ENCODE measurements around the gene SLC51A.
"Not testable (repeated sequence)": the region's sequence is repeated elsewhere in the genome, so short reads cannot be mapped to it uniquely, and the experiment has no call there.

The SLC51A gene

DNA sequence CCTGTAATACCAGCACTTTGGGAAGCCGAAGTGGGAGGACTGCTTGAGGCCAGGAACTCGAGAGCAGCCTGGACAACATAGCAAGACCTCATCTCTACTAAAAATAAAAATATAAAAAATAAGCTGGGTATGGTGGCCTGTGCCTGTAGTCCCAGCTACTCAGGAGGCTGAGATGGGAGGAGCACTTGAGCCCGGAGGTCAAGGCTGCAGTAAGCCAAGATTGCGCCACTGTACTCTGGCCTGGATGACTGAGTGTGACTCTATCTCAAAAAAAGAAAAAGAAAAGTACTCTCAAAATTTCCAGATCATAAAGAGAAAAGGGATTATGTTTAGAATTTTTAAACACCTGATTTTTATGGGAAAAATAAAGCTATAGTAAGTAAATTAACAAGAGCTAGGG, 24.1 kb downstream of the SLC51A start:
- no peak for DNase-seq (ENCODE audit: low spot score)

DNA sequence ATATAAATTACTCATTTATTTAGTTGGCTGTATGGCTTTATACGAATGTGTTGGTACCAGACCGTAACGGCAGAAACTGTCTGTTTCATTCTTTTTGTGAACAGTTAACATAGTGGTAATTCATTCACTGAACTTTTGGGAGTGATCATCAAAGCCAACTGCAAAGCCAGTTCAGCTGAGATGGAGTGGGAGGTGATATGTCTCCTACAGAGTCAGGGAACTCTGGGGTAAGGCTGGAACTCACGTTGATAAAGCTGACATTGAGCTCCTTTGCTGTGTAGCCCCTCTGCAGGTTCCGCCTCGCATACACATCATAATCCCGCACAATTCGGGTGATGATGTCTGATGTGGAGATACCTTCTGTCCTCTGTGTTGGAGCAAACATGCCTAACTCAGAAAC, 25.4 kb downstream of the SLC51A start:
- no peak for DNase-seq (ENCODE audit: low spot score)

DNA sequence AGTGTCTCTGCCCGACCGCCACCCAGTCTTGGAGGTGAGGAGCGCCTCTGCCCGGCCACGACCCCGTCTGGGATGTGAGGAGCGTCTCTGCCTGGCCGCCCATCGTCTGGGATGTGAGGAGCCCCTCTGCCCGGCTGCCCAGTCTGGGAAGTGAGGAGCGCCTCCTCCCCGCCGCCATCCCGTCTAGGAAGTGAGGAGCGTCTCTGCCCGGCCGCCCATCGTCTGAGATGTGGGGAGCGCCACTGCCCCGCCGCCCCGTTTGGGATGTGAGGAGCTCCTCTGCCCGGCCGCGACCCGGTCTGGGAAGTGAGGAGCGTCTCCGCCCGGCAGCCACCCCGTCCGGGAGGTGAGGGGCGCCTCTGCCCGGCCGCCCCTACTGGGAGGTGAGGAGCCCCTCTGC, 27.8 kb downstream of the SLC51A start:
- DNase-seq (ENCODE audit: low spot score) = not testable (repeated sequence)

GRCh38 chr3:196246612-196247308, 30.4 kb downstream of the SLC51A start:
- DNase-seq (ENCODE audit: low spot score) = no peak

DNA sequence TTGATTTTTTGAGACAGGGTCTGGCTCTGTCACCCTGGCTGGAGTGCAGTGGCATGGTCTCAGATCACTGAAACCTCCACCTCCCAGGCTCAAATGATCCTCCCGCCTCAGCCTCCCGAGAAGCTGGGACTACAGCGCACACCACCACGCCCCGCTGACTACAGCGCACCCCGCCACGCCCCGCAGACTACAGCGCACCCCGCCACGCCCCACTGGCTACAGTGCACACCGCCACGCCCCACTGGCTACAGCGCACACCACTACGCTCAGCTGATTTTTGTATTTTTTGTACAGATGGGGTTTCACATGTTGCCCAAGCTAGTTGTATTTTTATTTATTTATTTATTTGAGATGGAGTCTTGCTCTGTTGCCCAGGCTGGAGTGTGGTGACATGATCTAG, 35.6 kb downstream of the SLC51A start:
- DNase-seq (ENCODE audit: low spot score) = no peak

DNA sequence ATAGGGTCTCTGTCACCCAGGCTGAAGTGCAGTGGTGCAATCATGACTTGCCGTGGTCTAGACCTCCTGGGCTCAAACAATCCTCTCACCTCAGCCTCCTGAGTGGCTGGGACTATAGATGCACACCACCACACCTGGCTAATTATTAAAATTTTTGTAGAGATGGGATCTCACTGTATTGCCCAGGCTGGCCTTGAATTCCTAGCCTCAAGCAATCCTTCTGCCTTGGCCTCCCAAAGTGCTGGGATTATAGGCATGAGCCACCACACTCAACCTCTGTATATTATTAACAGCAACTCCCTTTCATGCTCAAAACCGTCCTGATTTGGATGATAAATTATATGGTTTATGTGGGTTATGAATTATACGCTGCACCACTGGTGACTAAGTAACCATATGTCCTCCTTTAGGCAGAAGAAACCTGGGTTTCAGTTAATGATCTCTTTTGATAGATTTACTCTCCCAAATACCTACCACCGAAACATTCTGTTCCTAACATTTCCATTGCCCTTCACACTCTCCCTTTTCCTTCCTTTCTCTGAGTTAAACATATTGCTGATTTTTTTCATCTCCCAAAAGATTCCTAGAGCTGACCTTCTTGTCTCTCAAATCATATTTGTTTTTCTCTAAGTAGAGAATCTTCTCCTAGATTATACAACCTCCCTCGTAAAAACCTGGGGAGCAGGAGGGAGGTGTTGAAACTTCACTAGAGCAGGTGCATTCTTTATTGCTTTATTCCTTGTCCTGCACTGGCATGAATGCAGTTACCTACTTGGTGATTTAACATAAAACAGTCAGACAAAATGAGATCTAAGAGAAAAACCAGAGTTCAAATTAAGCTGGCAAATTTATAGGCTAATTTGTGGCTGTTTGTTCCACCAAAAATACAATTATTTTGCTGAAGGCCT, 38.3 kb downstream of the SLC51A start:
- no peak for DNase-seq (ENCODE audit: low spot score)

GRCh38 chr3:196255776-196256175, 39.4 kb downstream of the SLC51A start:
- no peak for DNase-seq (ENCODE audit: low spot score)

DNA sequence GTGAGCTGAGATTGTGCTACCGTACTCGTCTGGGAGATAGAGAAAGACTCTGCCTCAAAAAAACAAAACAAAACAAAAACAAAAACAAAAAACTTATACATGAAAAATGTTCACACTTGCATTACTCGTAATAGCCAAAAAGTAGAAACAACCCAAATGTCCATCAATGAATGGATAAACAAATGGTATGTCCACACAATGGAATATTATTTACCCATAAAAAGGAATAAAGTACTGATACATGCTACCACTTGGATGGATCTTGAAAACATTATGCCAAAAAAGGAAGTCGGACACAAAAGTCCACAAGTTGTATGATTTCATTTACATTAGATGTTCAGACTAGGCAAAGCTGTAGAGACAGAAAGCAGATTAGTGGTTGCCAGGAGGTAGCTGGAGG, 44.5 kb downstream of the SLC51A start:
- DNase-seq (ENCODE audit: low spot score) = no peak

- DNase-seq (ENCODE audit: low spot score) = no peak
These were observed 47.5 kb downstream of the SLC51A start for GRCh38 chr3:196263819-196264218.

GRCh38 chr3:196268284-196269163, 52.2 kb downstream of the SLC51A start:
- DNase-seq (ENCODE audit: low spot score) = no peak

DNA sequence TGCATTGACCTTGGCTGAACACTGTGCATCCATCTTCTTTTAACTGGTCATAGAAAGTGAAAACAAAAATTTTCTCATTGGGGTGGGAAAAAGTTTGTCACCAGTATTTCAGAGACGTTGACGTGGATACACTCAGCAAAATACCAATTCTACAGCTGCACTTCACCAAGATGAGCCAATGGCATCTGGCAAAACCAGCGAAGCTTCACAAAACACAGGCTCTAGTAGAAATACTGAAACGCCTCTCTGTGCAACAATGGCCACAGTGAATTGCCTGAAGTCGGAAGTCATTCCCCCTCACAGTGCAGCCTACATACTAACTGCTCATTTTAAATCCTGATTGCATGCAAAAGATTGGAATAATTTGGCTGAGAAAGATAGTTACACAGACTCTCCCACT, 54.2 kb downstream of the SLC51A start:
- no peak for DNase-seq (ENCODE audit: low spot score)

- no peak for DNase-seq (ENCODE audit: low spot score)
These were observed 56.5 kb downstream of the SLC51A start for GRCh38 chr3:196272826-196273225.

DNA sequence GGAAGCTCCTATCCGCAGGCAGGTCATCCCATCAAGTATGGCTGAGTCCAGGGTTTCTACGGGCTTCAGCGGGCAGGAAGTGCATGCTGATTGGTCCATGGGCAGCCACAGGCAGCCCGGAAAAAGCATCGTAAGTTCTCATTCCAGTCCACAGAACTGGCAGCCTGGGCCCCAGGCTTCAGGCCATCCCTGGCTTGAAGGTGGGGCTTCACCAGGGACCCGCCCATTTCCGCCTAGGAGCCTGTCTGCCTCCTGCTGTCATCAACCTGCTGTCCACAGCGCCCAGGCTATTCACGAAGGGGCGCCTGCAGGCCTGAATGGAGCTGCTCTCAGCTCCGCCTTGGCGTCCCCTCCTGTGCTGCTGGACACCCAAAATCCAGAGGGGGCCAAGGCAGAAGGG, 57.3 kb downstream of the SLC51A start:
- no peak for DNase-seq (ENCODE audit: low spot score)

- no peak for DNase-seq (ENCODE audit: low spot score)
These were observed 58.3 kb downstream of the SLC51A start for GRCh38 chr3:196274585-196274984.

GRCh38 chr3:196275126-196275525, 58.8 kb downstream of the SLC51A start:
- DNase-seq (ENCODE audit: low spot score) = no peak

DNA sequence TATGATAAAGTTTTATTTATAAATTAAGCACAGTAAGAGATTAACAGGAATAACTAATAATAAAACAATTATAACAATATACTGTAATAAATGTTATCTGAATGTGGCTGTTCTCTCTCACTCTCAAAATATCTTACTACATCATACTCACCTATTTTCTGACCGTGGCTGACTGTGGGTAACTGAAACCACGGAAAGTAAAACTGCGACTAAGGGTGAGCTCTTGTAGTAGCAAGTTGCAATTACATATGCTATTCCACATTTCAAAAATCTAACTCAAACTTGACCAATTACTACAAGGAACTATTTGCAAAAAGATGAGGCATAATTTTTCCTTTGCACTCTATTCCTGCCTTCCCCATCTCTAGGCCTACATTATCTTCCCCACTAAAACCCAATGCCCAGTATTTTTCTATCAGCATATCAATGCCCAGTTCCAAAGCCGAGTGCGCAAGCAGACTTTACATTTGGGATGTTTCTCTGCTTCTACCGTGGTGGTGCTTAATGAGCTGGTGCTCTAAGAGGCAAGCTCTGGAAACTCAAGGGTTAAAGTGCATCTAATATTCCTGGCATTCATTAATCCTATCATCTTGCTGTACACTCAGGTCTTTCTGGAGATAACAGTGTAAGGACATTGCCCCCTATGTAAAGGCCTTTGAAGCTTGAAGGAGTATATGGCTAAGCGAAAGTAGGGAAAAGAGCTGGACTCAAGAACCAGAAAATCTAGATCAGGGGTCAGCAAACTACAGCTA, 64.5 kb downstream of the SLC51A start:
- no peak for DNase-seq (ENCODE audit: low spot score)

- no peak for DNase-seq (ENCODE audit: low spot score)
These were observed 65.6 kb downstream of the SLC51A start for GRCh38 chr3:196281962-196282361.

Measured in left forelimb (tissue), 1 donor.